Measurements from ENCODE around the gene MARVELD1.
"Not testable (repeated sequence)": the region's sequence is repeated elsewhere in the genome, so short reads cannot be mapped to it uniquely, and the experiment has no call there.

Gene MARVELD1

DNA sequence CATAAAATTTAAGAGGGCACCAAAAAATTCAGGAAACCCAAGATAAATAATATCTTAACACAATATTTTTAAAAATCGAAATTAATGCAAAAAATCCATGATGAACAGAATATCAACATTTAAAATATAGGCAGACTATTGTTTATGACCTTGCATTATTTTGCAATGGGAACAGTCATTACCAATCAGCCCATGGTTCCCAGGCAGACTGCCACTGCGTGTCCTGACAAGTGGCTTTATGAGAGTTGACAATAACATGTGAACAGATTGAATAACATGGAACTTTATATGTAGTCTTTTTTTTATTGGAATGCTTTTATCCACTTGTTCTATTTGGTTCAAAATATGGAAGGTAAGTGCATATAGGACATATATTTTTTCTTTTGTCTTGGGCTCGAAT, 23.4 kb upstream of the MARVELD1 start:
- DNase-seq (ENCODE audit: low spot score), result no peak

DNA sequence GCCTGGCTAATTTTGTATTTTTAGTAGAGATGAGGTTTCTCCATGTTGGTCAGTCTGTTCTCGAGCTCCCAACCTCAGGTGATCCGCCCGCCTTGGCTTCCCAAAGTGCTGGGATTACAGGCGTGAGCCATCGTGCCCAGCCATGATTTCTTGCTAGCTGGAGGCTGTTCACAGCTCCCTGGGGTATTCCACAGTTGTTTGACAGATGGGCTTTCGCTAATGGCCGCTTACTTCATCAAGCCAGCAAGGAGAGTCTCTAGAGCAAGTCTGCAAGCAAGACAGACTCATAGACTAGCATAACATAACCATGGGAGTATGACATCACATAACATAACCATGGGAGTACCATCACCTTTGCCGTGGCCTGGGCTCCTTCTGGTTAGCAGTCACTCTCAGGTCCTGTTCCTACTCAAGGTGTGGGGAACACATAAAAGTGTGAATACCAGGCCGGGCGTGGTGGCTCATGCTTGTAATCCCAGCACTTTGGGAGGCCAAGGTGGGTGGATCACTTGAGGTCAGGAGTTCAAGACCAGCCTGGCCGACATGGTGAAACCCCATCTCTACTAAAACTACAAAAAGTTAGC, 15.4 kb upstream of the MARVELD1 start:
- not testable (repeated sequence) for DNase-seq (ENCODE audit: low spot score)

DNA sequence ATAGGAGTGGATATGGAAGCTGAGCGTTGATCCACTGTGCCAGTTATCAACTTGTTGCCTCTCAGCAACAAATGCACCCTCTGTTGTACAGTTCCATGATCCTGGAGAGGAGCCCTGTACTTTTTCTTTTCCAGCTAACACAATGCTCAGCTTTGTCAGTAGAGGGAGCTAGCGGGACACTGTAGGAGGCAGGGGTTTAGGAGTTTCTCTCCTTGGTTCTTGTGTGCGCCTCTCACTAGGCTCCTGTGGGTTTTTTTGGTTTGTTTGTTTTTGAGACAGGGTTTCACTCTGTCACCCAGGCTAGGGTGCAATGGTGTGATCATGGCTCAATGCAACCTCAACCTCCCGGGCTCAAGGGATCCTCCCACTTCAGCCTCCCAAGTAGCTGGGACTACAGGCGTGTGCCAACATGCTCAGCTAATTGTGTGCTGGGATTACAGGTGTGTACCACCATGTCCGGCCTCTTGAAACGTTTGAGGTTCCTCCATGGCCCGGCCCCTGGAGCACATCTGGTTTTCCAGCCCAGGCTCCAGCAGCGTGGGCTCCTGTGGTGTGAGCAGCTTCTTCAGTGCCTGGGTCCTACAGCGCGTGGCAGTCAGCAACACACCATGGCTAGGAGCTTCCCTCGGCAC, 12.0 kb upstream of the MARVELD1 start:
- DNase-seq (ENCODE audit: low spot score), result peak; percentile 96

DNA sequence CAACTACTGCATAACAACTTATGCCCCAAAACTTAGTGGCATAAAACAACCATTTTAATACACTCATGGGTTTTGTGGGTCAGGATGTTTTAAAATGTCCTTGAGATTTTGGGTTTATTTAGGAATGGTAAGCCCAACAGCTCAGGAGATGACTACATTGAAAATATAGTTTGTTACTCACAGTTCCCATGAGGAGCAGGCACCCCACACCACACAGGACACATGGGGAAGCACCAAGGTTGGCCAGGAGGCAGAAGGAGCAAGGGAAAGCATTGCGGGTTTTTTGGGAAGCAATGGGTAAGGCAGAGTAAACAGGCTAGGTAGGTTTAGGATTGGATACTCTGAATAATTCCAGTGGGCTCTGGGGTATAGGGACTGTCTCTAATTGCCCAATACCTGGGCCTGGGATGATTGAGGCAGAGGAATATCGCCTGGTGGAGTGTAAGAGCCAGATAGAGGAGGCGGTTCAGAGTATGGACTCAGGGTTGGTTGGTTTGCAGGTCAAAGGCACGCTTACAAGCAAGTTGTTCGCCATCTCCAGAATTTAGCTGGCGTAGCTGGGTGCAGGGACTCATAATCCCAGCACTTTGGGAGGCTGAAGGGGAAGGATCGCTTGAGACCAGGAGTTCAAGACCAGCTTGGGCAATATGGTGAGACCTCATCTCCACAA, 10.0 kb upstream of the MARVELD1 start:
- DNase-seq (ENCODE audit: low spot score), result no peak

DNA sequence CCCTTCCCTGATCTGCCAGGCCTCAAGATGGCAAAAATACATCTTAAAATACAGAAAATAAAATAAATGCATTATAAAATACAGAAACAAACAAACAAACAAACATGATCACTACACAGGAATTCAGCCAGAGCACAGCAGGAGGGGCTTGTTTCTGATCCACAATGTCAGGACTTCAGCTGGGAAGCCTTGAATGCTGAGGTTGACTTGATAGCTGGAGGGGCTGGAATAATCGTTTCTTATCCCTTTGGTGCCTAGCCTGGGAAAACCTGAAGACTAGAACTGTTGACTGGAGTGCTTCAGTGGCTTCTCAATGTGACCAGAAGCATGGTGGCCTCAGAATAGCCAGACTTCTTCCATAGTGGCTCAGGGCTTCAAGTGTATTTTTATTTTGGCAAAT, 9.2 kb upstream of the MARVELD1 start:
- DNase-seq (ENCODE audit: low spot score), result no peak

DNA sequence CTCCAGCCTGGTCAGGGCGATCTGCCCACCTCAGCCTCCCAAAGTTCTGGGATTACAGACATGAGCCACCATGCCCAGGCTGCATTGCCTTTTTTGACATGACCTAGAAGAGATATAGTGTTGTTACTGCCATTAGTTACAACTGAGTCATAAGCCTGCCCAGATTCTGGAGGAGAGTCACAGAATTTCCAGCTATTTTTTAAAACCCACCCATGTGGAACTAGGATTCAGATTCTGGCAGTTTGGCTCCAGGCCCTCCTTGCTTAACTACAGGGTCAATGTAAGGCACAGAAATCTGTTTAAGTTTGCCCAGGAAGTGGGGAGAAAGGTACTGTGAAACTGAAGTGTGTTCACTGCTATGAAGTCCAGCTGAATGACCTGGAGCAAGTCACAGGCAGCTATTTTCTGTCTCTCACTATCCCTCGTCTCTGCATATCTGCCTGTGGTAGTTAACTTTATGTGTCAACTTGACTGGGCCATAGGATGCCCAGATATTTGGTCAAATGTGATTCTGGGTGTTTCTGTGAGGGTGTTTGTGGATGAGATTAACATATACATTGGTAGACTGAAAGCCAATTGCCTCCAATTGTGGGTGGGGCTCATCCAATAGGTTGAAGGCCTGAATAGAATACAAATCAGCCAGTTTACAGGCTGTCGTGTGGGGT, 8.4 kb upstream of the MARVELD1 start:
- DNase-seq (ENCODE audit: low spot score), result no peak

DNA sequence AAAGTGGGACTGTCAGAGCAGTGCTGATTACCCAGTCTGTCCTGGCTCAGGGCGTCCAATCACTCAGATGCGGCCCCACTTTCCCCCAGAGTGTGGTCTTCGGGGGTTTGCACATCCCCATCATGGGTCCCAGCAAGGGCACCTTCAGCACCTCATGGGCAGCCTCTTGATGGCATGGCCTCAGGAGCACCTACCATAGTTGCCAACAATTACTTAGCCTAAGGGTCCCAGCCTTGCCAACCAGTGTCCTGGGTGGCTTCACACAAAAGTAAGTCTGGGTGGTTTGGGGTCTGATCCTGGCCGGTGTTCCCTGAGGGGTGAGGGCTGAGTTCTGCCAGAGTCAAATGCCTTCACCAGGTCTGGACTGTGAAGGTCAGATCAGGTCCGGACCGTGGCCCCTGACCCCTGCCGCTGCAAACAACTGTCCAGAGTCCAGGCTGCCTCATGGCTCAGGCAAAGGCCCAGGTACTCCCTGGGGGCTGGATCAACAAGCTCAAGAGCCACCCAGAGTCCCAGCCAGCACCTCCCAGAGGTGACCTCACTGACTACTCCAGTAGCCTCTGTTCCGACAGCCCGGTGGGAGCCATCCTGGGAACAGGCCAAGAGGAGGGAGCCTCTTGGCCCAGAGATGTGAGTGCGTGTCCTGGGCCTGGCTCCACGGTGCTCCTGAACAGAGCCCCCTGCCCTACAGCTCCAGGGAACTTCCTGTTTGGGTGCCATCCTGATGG, 6.2 kb upstream of the MARVELD1 start:
- DNase-seq (ENCODE audit: low spot score), result no peak

DNA sequence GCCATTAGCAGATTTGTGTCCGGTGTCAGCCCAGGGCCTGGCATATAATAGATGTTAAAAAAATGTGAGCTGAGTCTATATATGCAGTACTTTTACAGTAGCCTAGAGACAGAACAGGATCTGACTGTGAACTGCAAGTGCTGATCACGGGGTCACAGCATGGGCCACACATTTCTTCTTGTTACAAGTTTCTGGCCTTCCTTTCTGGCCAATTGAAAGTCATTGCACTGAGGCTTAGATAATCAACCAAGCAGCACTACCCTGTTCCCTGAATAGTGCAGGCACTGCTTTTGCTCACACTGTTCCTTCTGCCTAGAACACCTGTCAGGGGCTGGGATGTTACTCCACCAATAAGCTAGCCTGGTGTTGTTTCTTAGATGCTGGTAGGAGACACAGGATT, 5.4 kb upstream of the MARVELD1 start:
- DNase-seq (ENCODE audit: low spot score), result no peak

DNA sequence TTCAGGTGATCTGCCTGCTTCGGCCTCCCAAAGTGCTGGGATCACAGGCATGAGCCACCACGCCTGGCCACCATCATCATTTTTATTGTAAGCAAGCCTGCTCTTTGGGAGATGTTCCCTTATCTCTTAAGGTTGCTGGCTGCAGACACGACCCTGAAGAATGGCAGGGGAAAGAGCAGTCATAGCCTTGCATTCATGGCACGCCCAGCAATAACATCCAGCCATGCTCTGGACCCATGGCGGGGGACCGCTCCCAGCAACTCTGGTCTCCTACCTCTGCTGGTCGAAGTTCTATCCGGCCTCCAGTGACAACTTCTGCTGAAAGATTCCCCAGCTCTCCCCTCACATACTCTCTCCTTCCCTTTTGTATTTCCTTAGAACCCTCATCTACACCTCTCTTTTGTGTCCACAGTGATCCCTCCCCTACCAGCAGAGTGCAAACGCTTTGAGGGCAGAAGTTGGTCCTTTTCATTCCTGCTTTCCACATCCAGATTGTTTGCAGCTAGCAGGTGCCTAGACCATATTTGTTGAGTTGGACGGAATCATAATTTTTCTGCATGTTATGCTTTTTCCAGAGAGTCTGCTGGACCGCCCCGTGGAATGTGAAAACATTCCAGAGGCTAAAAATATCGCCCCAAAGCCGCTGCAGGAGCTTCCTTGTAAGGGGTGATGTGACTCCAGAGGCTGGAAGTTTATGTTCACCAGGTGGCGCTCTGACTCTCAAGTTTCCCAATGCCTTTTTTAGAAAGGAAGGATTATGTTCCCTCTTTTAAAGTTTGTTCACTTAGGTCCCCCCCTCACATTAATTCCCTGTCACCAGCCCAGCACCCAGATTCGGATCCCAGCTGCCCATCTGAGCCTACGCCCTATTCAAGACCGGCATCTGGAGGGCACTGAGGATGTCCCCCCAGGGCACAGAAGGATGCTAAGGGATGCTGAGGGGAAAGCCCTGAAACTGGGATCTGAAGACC, 4.3 kb upstream of the MARVELD1 start:
- peak; percentile 64 for DNase-seq (ENCODE audit: low spot score)

DNA sequence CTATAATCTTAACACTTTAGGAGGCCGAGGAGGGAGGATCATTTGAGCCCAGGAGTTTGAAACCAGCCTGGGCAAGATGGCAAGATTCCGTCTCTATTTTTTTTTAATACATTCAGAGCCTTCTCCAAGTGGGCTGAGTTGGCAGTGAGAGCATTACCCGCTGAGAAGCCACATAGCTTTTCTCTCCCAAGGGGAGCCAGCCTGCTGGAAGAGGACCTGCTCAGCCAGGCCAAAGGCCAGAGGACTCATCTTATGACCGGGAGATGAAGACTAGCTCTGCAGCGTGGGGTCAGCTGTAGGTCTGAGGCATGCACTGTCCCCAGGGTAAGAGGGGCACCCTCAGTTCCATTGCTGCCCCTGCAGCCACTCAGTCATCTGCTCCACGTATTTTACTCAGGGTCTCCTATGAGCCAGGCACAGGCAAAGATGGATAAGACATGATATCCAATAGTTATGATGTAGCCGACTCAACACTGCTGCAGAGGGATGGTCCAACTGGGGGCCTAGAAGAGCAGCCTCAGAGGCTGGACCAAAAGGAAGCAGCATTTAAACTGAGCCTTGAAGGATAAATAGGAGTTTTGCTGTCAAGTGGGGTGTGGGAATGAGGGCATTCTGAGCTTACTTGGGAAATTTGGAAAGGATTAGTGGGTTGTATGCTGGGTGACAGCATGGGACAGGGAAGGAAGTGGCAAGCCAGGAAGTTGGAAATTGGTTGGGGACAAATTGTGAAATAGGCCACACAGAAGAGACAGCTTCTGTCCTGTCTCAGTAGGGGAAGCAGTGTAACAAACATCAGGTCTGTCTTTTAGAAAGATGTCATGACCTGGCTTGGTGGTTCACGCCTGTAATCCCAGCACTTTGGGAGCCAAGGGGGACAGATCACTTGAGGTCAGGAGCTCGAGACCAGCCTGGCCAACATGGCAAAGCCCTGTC, 1.6 kb upstream of the MARVELD1 start:
- no peak for DNase-seq (ENCODE audit: low spot score)

DNA sequence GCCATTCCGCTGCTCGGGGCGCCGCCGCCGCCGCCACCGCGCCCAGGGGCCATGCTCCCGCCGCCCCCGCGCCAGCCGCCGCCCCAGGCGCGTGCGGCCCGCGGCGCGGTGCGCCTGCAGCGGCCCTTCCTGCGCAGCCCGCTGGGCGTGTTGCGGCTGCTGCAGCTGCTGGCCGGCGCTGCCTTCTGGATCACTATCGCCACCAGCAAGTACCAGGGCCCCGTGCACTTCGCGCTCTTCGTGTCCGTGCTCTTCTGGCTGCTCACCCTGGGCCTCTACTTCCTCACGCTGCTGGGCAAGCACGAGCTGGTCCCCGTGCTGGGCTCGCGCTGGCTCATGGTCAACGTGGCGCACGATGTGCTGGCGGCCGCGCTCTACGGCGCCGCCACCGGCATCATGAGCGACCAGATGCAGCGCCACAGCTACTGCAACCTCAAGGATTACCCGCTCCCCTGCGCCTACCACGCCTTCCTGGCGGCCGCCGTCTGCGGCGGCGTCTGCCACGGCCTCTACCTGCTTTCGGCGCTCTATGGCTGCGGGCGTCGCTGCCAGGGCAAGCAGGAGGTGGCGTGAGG, 383 bp downstream of the MARVELD1 start:
- peak; percentile 72 for DNase-seq (ENCODE audit: low spot score)

DNA sequence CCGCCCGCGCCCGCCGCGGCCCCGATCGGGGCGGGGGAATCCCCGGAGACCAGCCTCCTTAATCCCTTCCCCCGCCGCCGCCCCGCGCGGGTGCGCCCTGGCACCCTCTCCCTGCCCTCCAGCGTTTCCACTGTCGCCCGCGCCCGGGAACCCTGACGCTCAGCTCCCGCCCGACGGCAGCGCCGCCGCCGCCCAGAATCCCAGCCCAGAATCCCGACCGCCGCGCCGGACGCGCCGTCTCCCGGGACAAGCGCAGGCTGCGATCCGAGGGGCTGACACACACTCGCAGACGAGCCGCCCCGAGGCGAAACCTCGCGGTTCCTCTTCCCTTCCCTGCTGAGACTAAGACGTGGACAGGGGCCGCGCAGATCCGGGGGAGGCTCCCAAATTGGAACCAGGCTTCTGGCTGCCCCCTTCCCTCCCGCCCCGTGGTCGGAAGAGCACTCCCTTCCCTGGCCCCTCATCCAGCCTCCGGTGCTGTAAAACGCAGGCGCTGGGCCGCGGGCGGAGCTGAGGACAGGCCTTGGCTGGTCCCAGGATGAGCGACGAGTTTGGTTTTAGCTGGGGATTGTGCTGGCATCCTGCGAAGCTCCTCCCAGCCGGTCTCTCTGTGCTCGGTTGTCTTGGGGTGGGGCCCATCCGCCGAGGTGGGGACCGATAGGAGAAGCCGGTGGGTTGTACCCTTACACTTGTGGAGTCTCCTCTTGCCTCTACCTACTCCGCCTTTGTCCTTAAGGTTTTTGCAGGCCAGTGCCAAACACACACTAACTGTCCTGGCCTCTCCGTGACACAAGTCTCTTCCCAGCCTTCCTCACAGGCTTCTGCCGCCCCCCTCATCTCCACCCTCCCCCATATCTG, 1.1 kb downstream of the MARVELD1 start:
- no peak for DNase-seq (ENCODE audit: low spot score)

DNA sequence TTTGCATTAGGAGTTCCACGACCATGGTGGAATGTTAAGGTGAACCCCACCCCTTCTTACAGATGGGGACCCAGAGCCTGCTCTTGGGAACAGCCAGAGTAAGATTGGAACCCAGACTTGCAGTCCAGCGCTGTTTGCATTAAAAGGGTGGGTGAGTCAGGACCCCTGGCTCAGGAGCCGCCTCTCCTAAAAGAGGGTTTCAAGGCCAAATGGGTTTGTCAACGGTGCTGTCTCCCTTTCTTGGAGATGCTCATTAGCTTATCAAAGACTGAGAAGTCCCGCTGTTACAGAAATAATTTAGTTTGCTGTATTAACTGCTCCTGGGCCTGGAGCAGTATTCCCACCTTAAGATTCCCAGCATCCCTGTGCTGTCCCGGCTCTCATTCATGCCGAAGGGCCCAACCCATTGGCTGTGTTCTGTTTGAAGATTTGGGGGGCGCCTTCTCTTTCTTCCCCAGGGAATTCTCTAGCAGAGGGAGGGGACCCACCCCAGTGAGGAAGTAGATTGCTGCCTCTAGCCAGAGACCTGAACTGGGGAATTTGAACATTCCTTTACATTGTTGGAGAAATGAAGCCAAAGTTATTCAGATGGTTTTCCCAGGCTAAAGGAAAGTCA, 1.8 kb downstream of the MARVELD1 start:
- no peak for DNase-seq (ENCODE audit: low spot score)

DNA sequence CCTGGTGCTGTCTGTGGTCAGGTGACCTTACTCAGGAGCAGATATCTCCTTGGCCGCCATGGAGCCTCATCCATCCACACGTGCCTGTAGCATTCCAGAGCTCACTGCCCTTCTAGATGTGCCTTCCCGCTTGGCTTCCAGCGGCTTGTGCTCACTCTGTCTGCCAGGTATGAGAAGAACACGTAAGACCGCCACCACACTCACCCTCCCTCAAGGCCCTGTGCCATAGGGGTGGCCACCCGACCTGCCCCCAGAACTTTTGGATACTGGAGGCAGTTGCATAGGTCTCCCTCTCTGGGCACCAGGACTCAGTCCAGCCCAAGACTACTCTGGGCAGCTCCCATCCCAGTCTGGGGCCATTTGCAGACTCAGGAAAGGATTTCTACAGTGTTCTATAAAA, 4.1 kb downstream of the MARVELD1 start:
- no peak for DNase-seq (ENCODE audit: low spot score)

DNA sequence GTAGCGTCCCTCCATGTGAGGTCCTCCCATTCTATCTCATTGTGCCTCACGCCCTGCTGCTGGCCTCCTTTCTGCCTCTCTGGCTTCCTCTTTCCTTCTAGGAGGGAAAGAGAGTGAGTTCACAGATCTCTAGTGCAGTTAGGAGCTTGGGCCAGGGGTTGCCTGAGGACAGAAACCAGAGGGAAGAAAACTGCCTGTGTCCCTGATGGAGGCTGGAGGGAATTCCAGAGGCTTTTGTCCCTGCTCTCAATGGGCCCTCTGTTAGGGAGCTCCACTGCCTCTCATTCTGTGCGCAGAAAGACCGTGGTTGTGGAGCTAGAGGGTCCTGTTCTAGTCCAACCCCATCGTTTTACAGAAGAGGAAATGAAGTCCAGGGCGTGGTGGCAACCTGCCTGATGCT, 4.6 kb downstream of the MARVELD1 start:
- peak; percentile 96 for DNase-seq (ENCODE audit: low spot score)

DNA sequence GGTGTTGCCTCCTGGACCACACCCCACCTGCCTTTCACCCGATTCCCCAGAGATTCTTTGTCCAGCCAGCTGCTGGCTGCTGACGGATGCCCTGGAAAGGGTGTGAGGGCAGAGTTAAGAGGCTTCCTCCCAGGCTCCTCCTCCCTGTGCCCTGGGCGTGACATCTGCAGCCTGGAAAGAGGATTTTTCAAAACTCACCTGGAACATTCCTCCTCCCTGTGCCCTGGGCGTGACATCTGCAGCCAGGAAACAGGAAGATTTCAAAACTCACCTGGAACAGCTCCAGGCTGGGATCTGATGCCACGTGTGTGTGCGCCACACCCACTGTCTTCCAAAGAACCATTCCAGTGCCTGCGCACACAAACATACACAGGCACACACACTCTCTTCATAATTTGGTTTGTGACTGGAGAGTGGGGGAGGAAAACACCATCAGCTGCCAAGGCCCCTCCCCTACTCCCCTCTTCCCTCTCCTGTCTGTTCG, 5.2 kb downstream of the MARVELD1 start:
- peak; percentile 44 for DNase-seq (ENCODE audit: low spot score)

DNA sequence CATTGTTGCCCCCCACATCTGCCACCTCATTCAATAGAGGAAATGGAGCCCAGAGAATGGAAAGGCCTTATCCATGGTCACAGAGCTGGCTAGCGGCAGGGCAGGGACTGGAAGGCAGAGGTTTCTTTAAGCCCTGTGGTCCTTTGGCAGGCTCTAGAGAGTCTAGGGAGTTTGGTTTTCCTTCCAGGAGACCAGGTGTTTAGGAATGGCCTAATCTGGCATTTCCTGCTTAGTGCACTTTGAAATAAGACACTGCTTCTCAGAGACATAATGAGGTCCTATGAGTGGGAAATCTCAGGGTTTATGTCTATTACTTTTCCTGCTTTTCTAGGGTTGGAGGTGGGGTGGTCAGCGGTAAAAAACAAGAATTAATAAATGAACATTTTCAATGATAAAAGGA, 6.1 kb downstream of the MARVELD1 start:
- no peak for DNase-seq (ENCODE audit: low spot score)
